Endothelial cell (in vitro differentiated cells): ENCODE data around the gene PRAME. TPM values are rescaled to one million over a fixed set of nuclear protein-coding genes. Genes with fewer than 3 reads are reported as not detected.

Source experiments
- DNase-seq: peaks from one replicate; pipeline ENCODE4 v3.0.0; 2021; ENCODE audit warnings: low spot score
- H3K27ac Mint-ChIP-seq: one replicate; pipeline ENCODE4 v1.8.0; 2021; ENCODE audit warnings: mixed read lengths, inconsistent platforms; ENCODE audit not compliant: unreplicated experiment
- H3K27me3 Mint-ChIP-seq: one replicate; pipeline ENCODE4 v1.8.0; 2021; ENCODE audit warnings: mild to moderate bottlenecking, moderate library complexity, mixed read lengths, inconsistent platforms; ENCODE audit not compliant: unreplicated experiment
- H3K36me3 Mint-ChIP-seq: one replicate; pipeline ENCODE4 v1.8.0; 2021; ENCODE audit warnings: mild to moderate bottlenecking, low read depth, mixed read lengths, inconsistent platforms; ENCODE audit not compliant: unreplicated experiment
- H3K4me1 Mint-ChIP-seq: one replicate; pipeline ENCODE4 v1.8.0; 2021; ENCODE audit warnings: mild to moderate bottlenecking, mixed read lengths, inconsistent platforms; ENCODE audit not compliant: unreplicated experiment
- H3K4me3 Mint-ChIP-seq: one replicate; pipeline ENCODE4 v1.8.0; 2021; ENCODE audit warnings: mild to moderate bottlenecking, mixed read lengths, inconsistent platforms; ENCODE audit not compliant: unreplicated experiment
- H3K9me3 Mint-ChIP-seq: one replicate; pipeline ENCODE4 v1.8.0; 2021; ENCODE audit warnings: mixed read lengths, inconsistent platforms; ENCODE audit not compliant: unreplicated experiment
- CTCF ChIP-seq: fragments of 200-600 bp; sonication (generic); IDR thresholded peaks from one replicate; pipeline ENCODE4 v1.5.0; 2021; ENCODE audit warnings: antibody characterized with exemption; ENCODE audit not compliant: unreplicated experiment
- total RNA-seq: library from RNA; stranded (reverse); fragmentation: NEBNext Ultra II Directional; extraction: Animal tissue kit (Norgen Biotek cat#: 25700); gene quantifications from one replicate; pipeline ENCODE4 v1.2.1, GENCODE V29; 2021; ENCODE audit not compliant: unreplicated experiment

PRAME gene
- total RNA-seq, 1 donor from 2014 or later, result not detected

DNA sequence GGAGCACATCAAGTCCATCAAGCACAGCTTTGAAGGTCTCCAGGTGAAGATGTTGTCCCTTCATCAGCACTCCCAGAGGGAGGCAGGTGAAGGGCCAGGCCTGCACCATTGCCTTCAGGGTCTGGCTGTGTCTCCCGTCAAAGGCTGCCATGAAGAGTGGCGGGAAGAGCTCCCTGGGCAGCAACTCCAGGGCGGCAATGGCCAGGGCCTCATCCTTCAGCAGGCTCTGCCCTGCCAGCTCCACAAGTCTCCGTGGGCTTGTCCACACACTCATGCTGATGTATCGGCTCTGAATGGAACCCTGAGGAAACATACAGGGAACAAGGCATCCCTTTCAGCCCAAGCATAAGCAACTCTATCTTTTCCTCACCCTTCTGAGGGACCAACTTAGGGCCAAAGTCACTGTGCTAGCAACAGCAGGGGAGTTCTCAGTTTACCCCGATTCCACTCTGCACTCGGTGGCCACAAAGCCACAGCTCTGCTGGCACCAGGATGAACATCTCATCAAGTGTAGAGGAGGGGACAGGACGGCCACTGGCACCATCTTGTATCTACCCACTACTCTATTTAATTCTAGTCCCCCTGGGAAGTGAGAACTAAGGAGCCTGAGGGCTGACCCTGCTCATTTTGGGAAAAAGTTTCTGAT is 8.2 kb downstream of the PRAME start:
- no peaks in the 10 kb centered on the region for H3K36me3 Mint-ChIP-seq
- H3K4me3 Mint-ChIP-seq, result no peak overlapping the region
- DNase-seq, result no peak
- no peaks in the 10 kb centered on the region for H3K9me3 Mint-ChIP-seq
- no peak for TF ChIP-seq CTCF
- H3K4me1 Mint-ChIP-seq, result no peaks in the 10 kb centered on the region
- no peak overlapping the region for H3K27ac Mint-ChIP-seq
- H3K27me3 Mint-ChIP-seq, result no peaks in the 10 kb centered on the region

DNA sequence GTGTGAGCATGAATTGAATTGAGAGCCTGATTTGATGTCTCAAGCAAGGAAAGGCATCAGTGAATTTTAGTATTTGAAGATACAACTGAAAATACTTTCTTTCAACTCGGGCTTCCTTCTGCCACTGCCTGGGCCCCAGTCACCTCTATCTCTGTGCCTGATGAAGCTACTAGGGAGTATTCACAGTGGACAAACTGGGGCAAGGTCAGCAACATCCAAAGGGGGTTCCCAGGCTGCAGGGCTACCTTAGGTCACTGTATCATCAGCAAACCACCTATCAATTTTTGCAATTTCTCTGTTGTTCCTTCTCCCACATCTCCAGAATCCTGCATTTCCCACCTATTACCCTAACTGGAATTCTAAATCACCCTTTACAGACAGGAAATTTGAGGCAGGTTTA is 10.2 kb downstream of the PRAME start:
- no peak overlapping the region for H3K27ac Mint-ChIP-seq
- no peak overlapping the region for H3K4me3 Mint-ChIP-seq
- no peaks in the 10 kb centered on the region for H3K9me3 Mint-ChIP-seq
- H3K4me1 Mint-ChIP-seq, result no peaks in the 10 kb centered on the region
- no peak for DNase-seq
- no peaks in the 10 kb centered on the region for H3K36me3 Mint-ChIP-seq
- no peaks in the 10 kb centered on the region for H3K27me3 Mint-ChIP-seq
- no peak for TF ChIP-seq CTCF

- Mint-ChIP-seq H3K4me1 (no peaks in the 10 kb centered on the region), H3K36me3 (no peaks in the 10 kb centered on the region), H3K27me3 (no peaks in the 10 kb centered on the region), H3K4me3 (no peak overlapping the region), H3K27ac (no peak overlapping the region), H3K9me3 (no peaks in the 10 kb centered on the region)
- no peak for DNase-seq
- no peak for TF ChIP-seq CTCF
These were observed 10.7 kb downstream of the PRAME start for GRCh38 chr22:22548317-22548716.

DNA sequence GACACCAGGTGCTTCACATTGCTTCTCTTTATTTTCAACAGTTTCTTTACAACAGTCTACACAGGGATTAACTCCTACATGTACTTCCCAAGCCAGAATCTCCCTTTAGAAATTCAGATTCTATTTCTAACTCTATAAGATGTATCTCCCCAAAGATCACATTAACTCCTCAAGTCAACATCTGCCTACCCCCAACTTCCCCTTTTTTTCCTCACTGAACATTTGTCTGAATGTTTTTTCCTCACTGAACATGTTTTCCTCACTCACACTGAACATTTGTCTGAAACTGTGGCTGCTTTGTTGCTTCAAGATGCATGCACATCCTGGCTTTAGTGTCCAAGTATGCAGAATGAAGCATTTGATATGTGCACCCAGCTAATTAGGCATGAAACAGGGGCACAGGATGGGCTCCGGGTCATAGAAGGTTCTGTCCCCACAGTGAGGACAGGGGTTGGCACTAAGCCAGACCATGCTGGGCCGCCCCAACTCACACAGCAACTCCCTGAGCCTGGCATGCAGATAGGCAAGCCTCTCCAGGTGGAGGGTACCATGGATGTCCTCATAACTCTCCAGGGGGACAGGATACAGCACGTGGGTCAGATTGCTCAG is 11.3 kb downstream of the PRAME start:
- H3K4me1 Mint-ChIP-seq, result no peaks in the 10 kb centered on the region
- H3K9me3 Mint-ChIP-seq, result no peaks in the 10 kb centered on the region
- no peak for DNase-seq
- no peaks in the 10 kb centered on the region for H3K27me3 Mint-ChIP-seq
- no peaks in the 10 kb centered on the region for H3K36me3 Mint-ChIP-seq
- no peak for TF ChIP-seq CTCF
- no peak overlapping the region for H3K27ac Mint-ChIP-seq
- no peak overlapping the region for H3K4me3 Mint-ChIP-seq

DNA sequence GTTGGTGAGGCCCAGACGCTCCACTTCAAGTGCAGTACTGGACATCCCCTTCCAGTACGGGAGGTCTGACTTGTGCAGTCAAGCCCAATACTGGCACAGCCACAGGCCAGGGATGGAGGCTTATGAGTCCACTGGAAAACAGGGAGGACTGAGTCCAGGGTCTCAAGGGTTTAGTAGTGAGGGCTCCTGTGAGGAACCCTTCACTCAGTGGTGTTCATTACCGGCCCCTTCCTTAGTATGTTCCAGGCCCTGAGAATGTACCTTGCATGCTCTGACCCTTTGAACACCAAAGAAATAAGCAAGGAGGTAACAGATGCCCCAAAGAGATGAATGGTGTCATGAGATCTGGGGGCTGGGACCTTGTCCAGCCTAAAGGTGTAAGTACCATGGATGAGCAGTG is 11.8 kb downstream of the PRAME start:
- Mint-ChIP-seq H3K4me3 (no peak overlapping the region), H3K36me3 (no peaks in the 10 kb centered on the region), H3K27ac (no peak overlapping the region), H3K27me3 (peaks cover 3% of the 10 kb centered on the region), H3K4me1 (no peaks in the 10 kb centered on the region), H3K9me3 (no peaks in the 10 kb centered on the region)
- no peak for TF ChIP-seq CTCF
- no peak for DNase-seq
